Testis (tissue), 3 donors: ENCODE results near the gene DHRS4. TPM values are rescaled to one million over a fixed set of nuclear protein-coding genes. Genes with fewer than 3 reads are reported as not detected.
A peak's percentile ranks its signal among the peaks of the same experiment; 100 is the strongest.

Experiments used
- DNase-seq: peaks from one replicate; pipeline ENCODE4 v3.0.0-alpha.2; 2019
- H3K27ac ChIP-seq, 2 donors: fragments of 200-600 bp; sonication (generic); one replicate each; pipeline ENCODE4 v1.5.1; 2019
- H3K27me3 ChIP-seq: fragments of 200-600 bp; sonication (generic); one replicate; pipeline ENCODE4 v1.5.1; 2019
- H3K36me3 ChIP-seq: fragments of 200-600 bp; sonication (generic); one replicate; pipeline ENCODE4 v1.5.1; 2017; ENCODE audit warnings: low read depth; ENCODE audit errors: missing control alignments
- H3K4me1 ChIP-seq: fragments of 200-600 bp; sonication (generic); one replicate; pipeline ENCODE4 v1.5.1; 2019
- H3K4me3 ChIP-seq, 2 donors: fragments of 200-600 bp; sonication (generic); one replicate each; pipeline ENCODE4 v1.5.1; 2017 to 2019
- H3K9me3 ChIP-seq: fragments of 200-600 bp; sonication (generic); one replicate; pipeline ENCODE4 v1.5.1; 2017
- CTCF ChIP-seq, 3 experiments: fragments of 450-650 bp in 2 of 3; fragments of 200-600 bp in 1 of 3; sonication (generic) in 1 of 3; IDR thresholded peaks; one replicate each; pipeline ENCODE4 v1.5.1; 2016 to 2019; ENCODE audit warnings: antibody characterized with exemption in 3 of 3, mild to moderate bottlenecking in 2 of 3, moderate library complexity in 1 of 3
- POLR2A ChIP-seq: fragments of 450-650 bp; IDR thresholded peaks from one replicate; pipeline ENCODE4 v1.6.1; 2017; ENCODE audit warnings: antibody characterized with exemption, mild to moderate bottlenecking, moderate library complexity
- WGBS, 2 donors: methylation state at CpG; one replicate each; pipeline ENCODE4 v1.1.5; 2018; 5-methylcytosine and 5-hydroxymethylcytosine counted together
- intact Hi-C: fragments of 100-400 bp; cut with DNase I; formaldehyde crosslinking; loops from one replicate; pipeline ENCODE4 v1.15.1; 2023; ENCODE audit warnings: low total_unique reads
- polyA plus RNA-seq: library from polyadenylated mRNA; stranded (reverse); fragments of 350-450 nt; fragmentation: Illumina TruSeq; extraction: RNeasy Lipid Tissue Mini Kit (QIAGEN cat#74804); gene quantifications from one replicate; pipeline ENCODE4 v1.2.3, GENCODE V29; 2014; ENCODE audit warnings: low read depth, low replicate concordance; ENCODE audit not compliant: insufficient read depth
- total RNA-seq, 2 donors: library from RNA; depleted of rRNA; stranded (reverse); fragments of >200 nt; gene quantifications; one replicate each; pipeline ENCODE4 v1.2.3, GENCODE V29; 2016

Gene DHRS4
- total and polyA plus RNA-seq, 3 donors from 2014 or later = 26.0 to 41.8 (median 33.6) TPM

DNA sequence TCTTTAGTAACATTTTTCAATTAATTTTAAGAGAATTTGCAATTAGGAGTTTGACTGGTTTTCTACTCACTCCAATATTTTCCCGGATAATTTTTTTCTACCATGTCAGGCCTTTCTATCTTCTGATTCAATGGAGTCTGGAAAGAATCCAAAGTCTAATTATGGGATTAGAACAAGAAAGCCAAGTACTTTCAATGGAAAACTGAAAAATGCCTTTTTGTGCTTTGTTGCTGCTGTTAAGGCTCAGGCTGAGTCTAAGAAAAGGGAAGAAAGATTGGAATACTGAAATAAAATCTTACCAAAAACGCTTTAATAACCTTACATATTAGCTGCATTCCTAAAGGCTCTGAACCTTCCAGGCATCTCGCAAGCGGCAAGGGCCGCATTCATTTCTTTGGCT is 24.4 kb upstream of the DHRS4 start:
- WGBS, 2 donors = 30 to 51% methylated on average over 5 of the region's 5 CpGs
- H3K4me1 ChIP-seq = no peaks in the 10 kb centered on the region
- H3K9me3 ChIP-seq = no peaks in the 10 kb centered on the region
- no peaks in the 10 kb centered on the region for H3K36me3 ChIP-seq
- TF ChIP-seq POLR2A (no peak), CTCF (IDR thresholded peaks at IDR 0.05) (no peak)
- DNase-seq = no peak
- H3K27me3 ChIP-seq = no peaks in the 10 kb centered on the region
- no peak overlapping the region for H3K27ac ChIP-seq
- H3K4me3 ChIP-seq = no peak overlapping the region
- intact Hi-C loops = no loop called here

DNA sequence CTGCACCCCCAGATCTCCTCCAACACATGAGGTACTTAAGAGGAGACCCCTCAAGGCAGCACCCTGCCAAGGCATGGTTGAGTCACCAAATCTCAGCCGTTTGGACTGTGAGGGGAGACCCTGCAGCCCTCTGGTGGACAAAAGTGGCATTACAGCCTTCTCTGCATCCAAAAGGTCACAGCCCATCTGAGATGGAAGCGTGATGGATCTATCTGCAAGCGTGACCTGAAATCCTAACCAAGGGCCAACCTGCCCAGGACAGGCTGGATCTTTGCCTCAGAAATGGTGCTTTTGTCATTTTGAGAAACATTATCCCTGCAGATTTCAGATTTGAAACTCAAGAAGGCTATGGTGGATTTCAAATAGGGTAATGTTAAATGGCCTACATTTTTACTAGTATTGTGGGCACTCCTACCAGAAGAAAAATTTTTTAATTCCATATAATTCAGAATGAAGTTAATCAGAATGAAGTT is 23.7 kb upstream of the DHRS4 start:
- H3K27ac ChIP-seq = no peak overlapping the region

GRCh38 chr14:23930742-23931141 is 22.8 kb upstream of the DHRS4 start:
- 63 to 64% methylated on average over 4 of the region's 4 CpGs for WGBS, 2 donors
- no peak for TF ChIP-seq CTCF (IDR thresholded peaks at IDR 0.05)
- no peak for TF ChIP-seq POLR2A
- DNase-seq = no peak
- Histone ChIP-seq H3K9me3 (no peaks in the 10 kb centered on the region), H3K27me3 (no peaks in the 10 kb centered on the region), H3K4me3 (no peak overlapping the region), H3K4me1 (peaks cover 4% of the 10 kb centered on the region), H3K27ac (no peak overlapping the region), H3K36me3 (no peaks in the 10 kb centered on the region)
- intact Hi-C loops = no loop called here

More for the DNA sequence above, 23.7 kb upstream of the DHRS4 start:
- H3K9me3 ChIP-seq = no peaks in the 10 kb centered on the region
- H3K27me3 ChIP-seq = no peaks in the 10 kb centered on the region
- H3K36me3 ChIP-seq = no peaks in the 10 kb centered on the region
- TF ChIP-seq POLR2A (no peak), CTCF (IDR thresholded peaks at IDR 0.05) (peak; percentile 76 to 97 (median 80))
- H3K4me1 ChIP-seq = peaks cover 2% of the 10 kb centered on the region
- 5 to 10% methylated on average over 3 of the region's 3 CpGs for WGBS, 2 donors
- intact Hi-C loops = no loop called here
- no peak overlapping the region for H3K4me3 ChIP-seq
- DNase-seq = peak; percentile 94

GRCh38 chr14:23931721-23932289 is 21.8 kb upstream of the DHRS4 start:
- DNase-seq = no peak
- Histone ChIP-seq H3K27me3 (no peaks in the 10 kb centered on the region), H3K27ac (no peak overlapping the region), H3K9me3 (no peaks in the 10 kb centered on the region), H3K4me1 (peaks cover 4% of the 10 kb centered on the region), H3K4me3 (no peak overlapping the region), H3K36me3 (no peaks in the 10 kb centered on the region)
- 81 to 92% methylated on average over 6 of the region's 6 CpGs for WGBS, 2 donors
- TF ChIP-seq CTCF (IDR thresholded peaks at IDR 0.05) = no peak
- no peak for TF ChIP-seq POLR2A
- intact Hi-C loops = no loop called here

- intact Hi-C loops = no loop called here
- Histone ChIP-seq H3K4me3 (no peak overlapping the region), H3K27me3 (no peaks in the 10 kb centered on the region), H3K4me1 (peaks cover 4% of the 10 kb centered on the region), H3K27ac (no peak overlapping the region), H3K9me3 (no peaks in the 10 kb centered on the region), H3K36me3 (no peaks in the 10 kb centered on the region)
- 86 to 93% methylated on average over 3 of the region's 3 CpGs for WGBS, 2 donors
- DNase-seq = no peak
- no peak for TF ChIP-seq POLR2A
- TF ChIP-seq CTCF (IDR thresholded peaks at IDR 0.05) = no peak
Measured at GRCh38 chr14:23932639-23933038, 20.9 kb upstream of the DHRS4 start.
